ENCODE results near the gene STX1A.

The STX1A gene

GRCh38 chr7:73718905-73719805 lies at the start of gene STX1A:
Gene STX1A, minus strand, starts transcription at chr7:73719669. Its CDS starts 38 bp downstream, at chr7:73719631.
- DNase-seq, result peak; percentile 19 to 53

- peak; percentile 26 to 38 for DNase-seq
These were observed 49.4 kb upstream of the STX1A start for GRCh38 chr7:73768641-73769480.

- no peak for DNase-seq
These were observed 47.2 kb upstream of the STX1A start for GRCh38 chr7:73766556-73767229.

DNA sequence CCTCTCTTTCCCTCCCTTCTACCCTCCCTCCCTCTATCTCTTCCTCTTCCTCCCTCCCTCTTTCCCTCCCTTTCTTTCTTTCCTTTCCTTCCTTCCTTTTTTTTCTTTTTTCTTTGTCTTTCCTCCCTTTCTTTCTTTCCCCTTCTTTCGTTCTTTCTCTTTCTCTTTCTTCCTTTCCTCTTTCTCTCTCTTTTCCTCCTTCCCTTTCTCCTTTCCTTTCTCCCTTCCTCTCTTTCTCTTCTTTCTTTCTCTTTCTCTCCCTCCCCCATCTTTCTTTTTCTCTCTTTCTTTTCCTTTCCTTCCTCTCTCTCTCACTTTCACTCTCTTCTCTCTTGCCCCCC lies 43.2 kb upstream of the STX1A start:
- DNase-seq, result no peak

GRCh38 chr7:73761854-73762658 lies 42.6 kb upstream of the STX1A start:
- DNase-seq, result no peak

GRCh38 chr7:73758581-73759138 lies 39.2 kb upstream of the STX1A start:
- no peak for DNase-seq

DNA sequence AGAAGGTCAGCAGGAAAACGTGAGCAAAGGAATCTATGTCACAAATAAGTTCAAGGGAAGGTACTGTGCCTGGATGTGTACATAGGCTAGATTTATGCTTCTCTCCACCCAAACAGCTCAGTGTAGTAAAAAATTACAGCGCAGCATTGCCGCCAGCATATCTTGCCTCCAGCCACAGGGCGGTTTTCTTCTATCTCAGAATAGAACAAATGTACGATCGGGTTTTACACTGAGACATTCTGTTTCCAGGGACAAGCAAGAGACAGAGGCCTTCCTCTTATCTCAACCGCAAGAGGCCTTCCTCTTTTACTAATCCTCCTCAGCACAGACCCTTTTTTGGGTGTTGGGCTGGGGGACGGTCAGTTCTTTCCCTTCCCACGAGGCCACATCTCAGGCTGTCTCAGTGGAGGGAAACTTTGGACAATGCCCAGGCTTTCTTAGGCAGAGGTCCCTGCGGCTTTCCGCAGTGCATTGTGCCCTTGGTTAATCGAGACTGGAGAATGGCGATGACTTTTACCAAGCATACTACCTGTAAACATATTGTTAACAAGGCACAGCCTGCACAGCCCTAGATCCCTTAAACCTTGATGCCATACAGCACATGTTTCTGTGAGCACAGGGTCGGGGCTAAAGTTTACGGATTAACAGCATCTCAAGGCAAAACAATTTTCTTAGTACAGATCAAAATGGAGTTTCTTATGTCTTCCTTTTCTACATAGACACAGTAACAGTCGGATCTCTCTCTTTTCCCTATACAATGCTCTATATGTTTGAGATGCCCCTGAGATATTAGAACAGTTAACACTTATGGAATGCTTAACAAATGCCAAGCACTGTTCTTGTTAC lies 30.7 kb upstream of the STX1A start:
- no peak for DNase-seq

DNA sequence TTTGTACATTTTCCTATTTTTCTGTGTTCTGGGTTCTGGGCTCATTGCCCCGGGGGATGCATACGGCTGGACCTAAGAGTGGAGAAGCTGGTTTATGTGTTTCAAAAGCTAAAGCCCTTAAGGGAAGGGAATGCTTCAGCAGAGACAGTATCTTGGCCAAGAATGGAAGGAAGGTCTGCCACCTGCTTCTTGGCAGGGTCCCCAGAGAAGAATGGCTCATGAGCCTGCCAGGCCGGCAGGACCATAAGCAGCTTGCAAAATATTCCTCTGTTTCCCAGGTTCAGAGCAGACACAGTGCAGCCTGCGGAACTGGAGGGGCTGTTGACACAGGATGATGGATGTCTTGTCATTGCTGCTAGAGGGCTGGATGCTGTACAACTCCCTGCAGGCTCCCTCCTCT lies 26.9 kb upstream of the STX1A start:
- DNase-seq, result no peak

DNA sequence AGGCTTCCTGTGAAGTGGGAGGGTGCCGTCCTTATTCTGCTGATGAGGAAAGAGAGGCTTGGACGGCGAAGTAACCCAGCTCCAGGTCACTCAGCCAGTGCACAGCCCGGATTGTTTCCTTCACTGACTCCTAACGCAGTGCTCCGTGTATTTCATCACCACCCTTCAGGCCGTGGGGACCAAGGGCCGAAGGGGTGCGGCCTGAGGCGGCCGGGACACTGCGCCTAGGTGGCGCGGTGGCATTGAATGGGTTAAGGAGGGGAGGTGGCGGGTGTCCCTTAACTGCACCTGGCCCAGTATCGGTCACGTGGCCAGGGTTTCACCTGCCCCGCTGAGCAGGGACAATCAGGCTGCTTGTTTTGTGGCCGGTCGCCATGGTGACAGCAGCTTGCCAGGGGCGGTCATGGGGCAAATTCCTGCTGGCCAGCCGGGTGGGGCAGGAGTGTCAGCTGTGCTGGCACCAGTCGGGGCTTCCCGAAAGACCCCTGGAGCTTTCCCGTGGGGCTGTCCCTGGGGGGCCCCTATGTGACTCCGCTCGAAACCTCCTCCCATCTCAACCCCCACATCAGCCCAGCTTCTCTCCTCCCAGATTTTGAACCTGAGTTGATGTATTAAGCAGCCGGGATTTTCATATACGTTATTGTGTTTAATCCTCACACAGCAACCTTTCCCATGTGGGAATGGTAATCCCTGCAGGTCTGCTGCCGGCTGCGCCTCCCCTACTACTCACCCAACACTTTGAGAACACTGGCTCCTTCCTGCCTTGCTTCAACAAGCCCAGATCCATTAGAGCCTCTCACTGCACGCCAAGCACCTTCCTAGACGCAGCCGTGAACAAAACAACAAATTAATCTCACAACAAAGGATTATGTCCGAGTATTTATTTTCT lies 23.5 kb upstream of the STX1A start:
- peak; percentile 97 to 99 for DNase-seq

DNA sequence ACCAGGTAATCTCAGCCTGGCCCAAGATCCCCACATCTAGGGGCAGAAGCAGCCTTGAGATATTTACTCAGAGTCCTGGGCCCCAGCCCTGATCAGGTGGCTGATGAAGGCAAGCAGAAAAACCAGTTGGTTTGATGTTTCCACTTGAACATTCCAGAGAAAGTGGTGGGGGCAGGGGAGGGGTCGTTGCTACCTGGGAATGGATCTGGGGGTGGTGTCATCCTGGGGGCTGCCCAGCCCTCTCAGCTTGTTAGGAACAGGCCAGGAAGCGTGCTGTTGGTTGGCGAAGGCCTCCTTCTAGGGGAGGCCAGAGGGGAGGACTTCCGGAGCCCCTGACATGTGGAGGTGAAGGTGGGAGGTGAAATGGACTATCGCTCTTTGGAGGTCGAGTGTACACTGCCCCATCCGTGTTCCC lies 22.9 kb upstream of the STX1A start:
- no peak for DNase-seq

GRCh38 chr7:73741600-73741999 lies 22.1 kb upstream of the STX1A start:
- peak; percentile 37 to 64 for DNase-seq

GRCh38 chr7:73740771-73741170 lies 21.3 kb upstream of the STX1A start:
- no peak for DNase-seq

GRCh38 chr7:73740212-73740611 lies 20.7 kb upstream of the STX1A start:
- DNase-seq, result no peak

GRCh38 chr7:73739387-73739767 lies 19.9 kb upstream of the STX1A start:
- no peak for DNase-seq

- peak; percentile 98 for DNase-seq
These were observed 19.3 kb upstream of the STX1A start, which contains the start of gene ABHD11 for GRCh38 chr7:73738612-73739386. Gene ABHD11, minus strand, starts transcription at chr7:73738802. Its CDS starts 32 bp downstream, at chr7:73738770.

GRCh38 chr7:73738220-73738611 lies 18.7 kb upstream of the STX1A start:
- peak in 1 of 2 experiments; percentile 33 for DNase-seq

GRCh38 chr7:73737491-73738219 lies 18.2 kb upstream of the STX1A start:
- no peak for DNase-seq

DNA sequence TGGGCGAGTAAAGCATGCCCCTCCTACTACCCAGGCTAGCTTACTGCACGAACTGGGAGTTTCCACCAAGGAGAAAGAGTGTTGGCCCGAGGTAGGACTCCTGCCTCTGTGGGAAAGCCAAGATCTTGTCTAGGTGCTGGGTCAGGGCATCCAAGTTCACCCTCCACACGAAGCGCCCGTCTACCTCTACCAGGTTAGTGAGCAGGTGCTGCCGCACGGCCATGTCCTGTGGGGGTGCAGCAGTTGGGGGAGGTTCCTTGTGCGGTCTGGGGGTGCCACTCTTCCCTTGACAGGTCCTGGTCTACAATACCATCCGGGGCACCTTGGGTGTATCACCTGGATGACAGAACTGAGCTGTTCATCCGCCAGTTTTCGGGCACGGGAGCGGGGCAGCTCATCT lies 17.4 kb upstream of the STX1A start:
- DNase-seq, result no peak

GRCh38 chr7:73735528-73735905 lies 16.0 kb upstream of the STX1A start:
- no peak for DNase-seq

All from NCI-H187 (cell line).